PFSK-1 (cell line): ENCODE results near the gene MGAM2.

Experiments used
- FOXP2 ChIP-seq: optimal IDR thresholded peaks from 2 replicates; pipeline ENCODE3; 2011; ENCODE audit warnings: borderline replicate concordance, control low read depth, inconsistent platforms; ENCODE audit not compliant: insufficient read depth; ENCODE audit errors: extremely low read length, extremely low read depth
- POLR2AphosphoS5 ChIP-seq: IDR thresholded peaks from 2 replicates; pipeline ENCODE4 v1.6.1; 2012; ENCODE audit warnings: low read depth, mild to moderate bottlenecking, control low read depth, low read length, moderate library complexity
- REST ChIP-seq, 2 experiments: IDR thresholded peaks; 2 replicates each; pipeline versions ENCODE4 v1.6.1 to v1.8.0; 2011 to 2012; ENCODE audit warnings: low read depth in 2 of 2, low read length in 2 of 2, control low read depth in 1 of 2, inconsistent platforms in 1 of 2, mild to moderate bottlenecking in 1 of 2, moderate library complexity in 1 of 2; ENCODE audit not compliant: insufficient read depth in 1 of 2
- SIN3A ChIP-seq: IDR thresholded peaks from 2 replicates; pipeline ENCODE4 v1.6.1; 2012; ENCODE audit warnings: mild to moderate bottlenecking, low read length, moderate library complexity, borderline replicate concordance; ENCODE audit not compliant: insufficient read depth
- TAF1 ChIP-seq: IDR thresholded peaks from 2 replicates; pipeline ENCODE4 v1.6.1; 2012; ENCODE audit warnings: low read length, control low read depth, borderline replicate concordance; ENCODE audit not compliant: insufficient read depth

GRCh38 chr7:142248166-142249160 lies 136.9 kb downstream of the MGAM2 start:
- TF ChIP-seq TAF1 (no peak), SIN3A (no peak), REST (IDR thresholded peaks at IDR 0.05; ENCODE audit: insufficient read depth in 1 of 2, low read depth in 2 of 2, low read length in 2 of 2) (no peak), POLR2AphosphoS5 (no peak), FOXP2 (no peak)
